ENCODE data around the gene ADAD2. TPM values are rescaled to one million over a fixed set of nuclear protein-coding genes. Genes with fewer than 3 reads are reported as not detected.

The ADAD2 gene
- total and polyA plus RNA-seq, 12 donors = 0.12 to 11.6 (median 0.63) TPM; not detected in 3

- Histone ChIP-seq H3K27me3 (no peaks in the 10 kb centered on the region), H3K4me3 (no peak overlapping the region), H3K4me1 (replicated peaks in 1 of 2) (no peaks in the 10 kb centered on the region), H3K36me3 (replicated peaks in 1 of 2) (no peaks in the 10 kb centered on the region), H3K27ac (no peak overlapping the region), H3K9me3 (replicated peaks in 1 of 3) (no peaks in the 10 kb centered on the region)
- 84 to 87% (median 85%) methylated on average over 18 of the region's 18 CpGs for WGBS, 4 donors
- TF ChIP-seq CTCF (IDR thresholded peaks at IDR 0.05) = no peak
- no peak for TF ChIP-seq POLR2A (IDR thresholded peaks at IDR 0.05)
- intact Hi-C loops (cut with DNase I) = no loop called here
- no peak for DNase-seq
Measured at GRCh38 chr16:84205976-84206691, 15.2 kb downstream of the ADAD2 start.

- no peak for DNase-seq
- intact Hi-C loops (cut with DNase I) = no loop called here
- TF ChIP-seq POLR2A (IDR thresholded peaks at IDR 0.05) = no peak
- no peak for TF ChIP-seq CTCF (IDR thresholded peaks at IDR 0.05)
- Histone ChIP-seq H3K4me3 (no peak overlapping the region), H3K27me3 (no peaks in the 10 kb centered on the region), H3K9me3 (replicated peaks in 1 of 3) (no peaks in the 10 kb centered on the region), H3K36me3 (replicated peaks in 1 of 2) (no peaks in the 10 kb centered on the region), H3K27ac (no peak overlapping the region), H3K4me1 (replicated peaks in 1 of 2) (no peaks in the 10 kb centered on the region)
- WGBS, 4 donors = 66 to 81% (median 73%) methylated on average over 4 to 6 of the region's 6 CpGs
Measured at GRCh38 chr16:84207251-84207650, 16.3 kb downstream of the ADAD2 start.

GRCh38 chr16:84207879-84208278 lies 16.9 kb downstream of the ADAD2 start:
- H3K9me3 ChIP-seq (replicated peaks in 1 of 3) = no peaks in the 10 kb centered on the region
- intact Hi-C loops (cut with DNase I) = no loop called here
- TF ChIP-seq POLR2A (IDR thresholded peaks at IDR 0.05) (no peak), CTCF (IDR thresholded peaks at IDR 0.05) (no peak)
- no peaks in the 10 kb centered on the region for H3K36me3 ChIP-seq (replicated peaks in 1 of 2)
- no peak for DNase-seq
- 86 to 91% (median 88%) methylated on average over 6 to 8 of the region's 8 CpGs for WGBS, 4 donors
- no peak overlapping the region for H3K4me3 ChIP-seq
- H3K27me3 ChIP-seq = no peaks in the 10 kb centered on the region
- H3K4me1 ChIP-seq (replicated peaks in 1 of 2) = no peaks in the 10 kb centered on the region
- H3K27ac ChIP-seq = no peak overlapping the region

- no peaks in the 10 kb centered on the region for H3K4me1 ChIP-seq (replicated peaks in 1 of 2)
- no peak overlapping the region for H3K27ac ChIP-seq
- no peaks in the 10 kb centered on the region for H3K9me3 ChIP-seq (replicated peaks in 1 of 3)
- H3K4me3 ChIP-seq = no peak overlapping the region
- intact Hi-C loops (cut with DNase I) = no loop called here
- DNase-seq = no peak
- 72 to 92% (median 79%) methylated on average over 2 of the region's 2 CpGs for WGBS, 4 donors
- H3K36me3 ChIP-seq (replicated peaks in 1 of 2) = no peaks in the 10 kb centered on the region
- no peaks in the 10 kb centered on the region for H3K27me3 ChIP-seq
- TF ChIP-seq POLR2A (IDR thresholded peaks at IDR 0.05) (no peak), CTCF (IDR thresholded peaks at IDR 0.05) (no peak)
Measured at GRCh38 chr16:84209989-84210388, 19.0 kb downstream of the ADAD2 start.
